NB4 (cell line): ENCODE measurements around the gene GSTM4.

Source experiments
- MYC ChIP-seq: IDR thresholded peaks from 2 replicates; pipeline ENCODE4 v1.6.1; 2011; ENCODE audit warnings: low read depth, low read length
- POLR2A ChIP-seq: IDR thresholded peaks from 2 replicates; pipeline ENCODE4 v1.6.1; 2011; ENCODE audit warnings: mild to moderate bottlenecking; ENCODE audit not compliant: insufficient read length; ENCODE audit errors: extremely low read depth
- TF ChIP-seq, protein P1 (sequence below): IDR thresholded peaks from one replicate; pipeline ENCODE4 v1.5.1; 2012; ENCODE audit warnings: low read depth, low read length
- TF ChIP-seq, protein P2 (sequence below): IDR thresholded peaks from 2 replicates; pipeline ENCODE4 v1.6.1; 2011; ENCODE audit warnings: low read depth, low read length

DNA sequence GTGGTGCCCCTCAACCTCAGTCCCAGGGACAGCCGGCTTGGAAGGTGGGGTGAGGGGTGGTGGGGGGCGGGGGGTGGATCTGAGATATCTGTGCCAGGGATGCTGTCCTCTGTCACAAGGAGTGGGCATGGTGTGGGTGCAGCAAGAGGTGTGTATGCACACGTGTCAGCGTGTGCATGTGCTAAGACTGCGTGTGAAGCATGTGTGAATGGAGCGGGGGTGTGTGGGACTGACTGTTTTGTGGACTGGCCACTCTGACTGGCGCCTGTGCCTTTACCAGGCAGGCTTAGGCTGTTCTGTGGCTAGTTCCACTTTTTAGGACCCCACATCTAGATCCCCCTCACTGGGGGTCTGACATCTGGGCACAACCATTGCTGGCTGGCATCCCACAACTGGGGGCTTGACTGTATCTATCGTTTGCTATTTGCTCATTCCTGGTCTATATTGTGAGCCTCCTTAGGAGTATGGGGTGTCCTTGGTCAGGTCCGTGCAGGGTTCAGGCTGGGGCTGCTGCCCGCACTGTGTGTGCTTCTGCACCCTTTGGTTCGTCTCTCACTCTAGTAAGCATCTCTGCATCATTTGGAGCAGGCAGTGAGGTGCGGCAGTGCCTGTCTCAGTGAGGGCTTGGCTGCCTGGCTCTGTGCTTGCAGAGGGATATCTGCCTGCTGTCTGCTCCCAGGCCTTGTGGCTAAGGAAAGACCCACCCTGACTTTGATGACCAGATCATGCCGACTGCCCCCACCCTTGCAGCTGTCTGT is 34.3 kb upstream of the GSTM4 start:
- TF ChIP-seq, protein P1, sequence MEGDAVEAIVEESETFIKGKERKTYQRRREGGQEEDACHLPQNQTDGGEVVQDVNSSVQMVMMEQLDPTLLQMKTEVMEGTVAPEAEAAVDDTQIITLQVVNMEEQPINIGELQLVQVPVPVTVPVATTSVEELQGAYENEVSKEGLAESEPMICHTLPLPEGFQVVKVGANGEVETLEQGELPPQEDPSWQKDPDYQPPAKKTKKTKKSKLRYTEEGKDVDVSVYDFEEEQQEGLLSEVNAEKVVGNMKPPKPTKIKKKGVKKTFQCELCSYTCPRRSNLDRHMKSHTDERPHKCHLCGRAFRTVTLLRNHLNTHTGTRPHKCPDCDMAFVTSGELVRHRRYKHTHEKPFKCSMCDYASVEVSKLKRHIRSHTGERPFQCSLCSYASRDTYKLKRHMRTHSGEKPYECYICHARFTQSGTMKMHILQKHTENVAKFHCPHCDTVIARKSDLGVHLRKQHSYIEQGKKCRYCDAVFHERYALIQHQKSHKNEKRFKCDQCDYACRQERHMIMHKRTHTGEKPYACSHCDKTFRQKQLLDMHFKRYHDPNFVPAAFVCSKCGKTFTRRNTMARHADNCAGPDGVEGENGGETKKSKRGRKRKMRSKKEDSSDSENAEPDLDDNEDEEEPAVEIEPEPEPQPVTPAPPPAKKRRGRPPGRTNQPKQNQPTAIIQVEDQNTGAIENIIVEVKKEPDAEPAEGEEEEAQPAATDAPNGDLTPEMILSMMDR: no peak
- TF ChIP-seq POLR2A (no peak), MYC (no peak; the same call in 1 of the 2 replicates)
- TF ChIP-seq, protein P2, sequence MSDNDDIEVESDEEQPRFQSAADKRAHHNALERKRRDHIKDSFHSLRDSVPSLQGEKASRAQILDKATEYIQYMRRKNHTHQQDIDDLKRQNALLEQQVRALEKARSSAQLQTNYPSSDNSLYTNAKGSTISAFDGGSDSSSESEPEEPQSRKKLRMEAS: peak; percentile 70
